KMS-11 (cell line): ENCODE data around the gene XBP1.

Experiments used
- H2AFZ ChIP-seq: fragments of 200-600 bp; sonication (generic); 2 replicates; pipeline ENCODE4 v1.6.1; 2016; ENCODE audit warnings: antibody characterized with exemption, mixed run types, low read depth
- H3K27ac ChIP-seq: fragments of 200-600 bp; sonication (generic); 2 replicates; pipeline ENCODE4 v1.6.1; 2016; ENCODE audit warnings: mild to moderate bottlenecking, mixed run types
- H3K27me3 ChIP-seq: fragments of 200-600 bp; sonication (generic); 2 replicates; pipeline ENCODE4 v1.6.1; 2017; ENCODE audit warnings: mild to moderate bottlenecking, low read depth, mixed run types, moderate library complexity; ENCODE audit not compliant: insufficient read depth
- H3K36me3 ChIP-seq: fragments of 200-600 bp; sonication (generic); 2 replicates; pipeline ENCODE4 v1.6.1; 2017; ENCODE audit warnings: mild to moderate bottlenecking, mixed run types; ENCODE audit not compliant: insufficient read depth
- H3K4me1 ChIP-seq: fragments of 200-600 bp; sonication (generic); 2 replicates; pipeline ENCODE4 v1.6.1; 2016; ENCODE audit warnings: mild to moderate bottlenecking, low read depth, mixed run types; ENCODE audit not compliant: poor library complexity, severe bottlenecking
- H3K4me2 ChIP-seq: fragments of 200-600 bp; sonication (generic); 2 replicates; pipeline ENCODE4 v1.7.0; 2016; ENCODE audit warnings: mild to moderate bottlenecking, mixed run types
- H3K4me3 ChIP-seq: fragments of 200-600 bp; sonication (generic); IDR thresholded peaks from 2 replicates; pipeline ENCODE4 v1.6.1; 2017; ENCODE audit warnings: low read depth, low read length, mixed read lengths; ENCODE audit not compliant: insufficient read depth
- H3K79me2 ChIP-seq: fragments of 200-600 bp; sonication (generic); 2 replicates; pipeline ENCODE4 v1.6.1; 2016; ENCODE audit warnings: low read depth, mixed run types; ENCODE audit not compliant: insufficient read depth
- H3K9ac ChIP-seq: fragments of 200-600 bp; sonication (generic); 2 replicates; pipeline ENCODE4 v1.6.1; 2016; ENCODE audit warnings: mild to moderate bottlenecking, mixed run types
- H4K20me1 ChIP-seq: fragments of 200-600 bp; sonication (generic); 2 replicates; pipeline ENCODE4 v1.6.1; 2016; ENCODE audit warnings: mild to moderate bottlenecking, mixed run types; ENCODE audit not compliant: insufficient read depth
- CTCF ChIP-seq: fragments of 200-600 bp; sonication (generic); conservative IDR thresholded peaks from 2 replicates; pipeline ENCODE4 v1.6.1; 2017; ENCODE audit warnings: low read depth, mild to moderate bottlenecking, antibody characterized with exemption, low read length, moderate library complexity, mixed read lengths

Gene XBP1

GRCh38 chr22:28838971-28839370 is 38.6 kb upstream of the XBP1 start:
- H3K4me1 ChIP-seq, result no peaks in the 10 kb centered on the region
- TF ChIP-seq CTCF, result no peak
- H3K4me3 ChIP-seq, result no peak overlapping the region
- no peaks in the 10 kb centered on the region for H3K36me3 ChIP-seq
- no peak overlapping the region for H3K9ac ChIP-seq
- no peak overlapping the region for H3K27ac ChIP-seq
- H2AFZ ChIP-seq, result no peak overlapping the region
- no peaks in the 10 kb centered on the region for H3K79me2 ChIP-seq
- no peaks in the 10 kb centered on the region for H3K27me3 ChIP-seq
- no peak overlapping the region for H3K4me2 ChIP-seq
- H4K20me1 ChIP-seq, result no peaks in the 10 kb centered on the region

- no peak for TF ChIP-seq CTCF
- Histone ChIP-seq H3K4me1 (peaks cover 7% of the 10 kb centered on the region), H3K9ac (no peak overlapping the region), H3K4me3 (no peak overlapping the region), H3K36me3 (no peaks in the 10 kb centered on the region), H2AFZ (no peak overlapping the region), H3K27me3 (no peaks in the 10 kb centered on the region), H3K4me2 (no peak overlapping the region), H3K79me2 (no peaks in the 10 kb centered on the region), H4K20me1 (no peaks in the 10 kb centered on the region), H3K27ac (no peak overlapping the region)
Measured at GRCh38 chr22:28837640-28838039, 37.3 kb upstream of the XBP1 start.

- no peaks in the 10 kb centered on the region for H3K79me2 ChIP-seq
- no peak overlapping the region for H2AFZ ChIP-seq
- H3K27me3 ChIP-seq, result no peaks in the 10 kb centered on the region
- no peaks in the 10 kb centered on the region for H4K20me1 ChIP-seq
- peaks cover 7% of the 10 kb centered on the region for H3K4me1 ChIP-seq
- no peak overlapping the region for H3K27ac ChIP-seq
- no peak for TF ChIP-seq CTCF
- H3K4me3 ChIP-seq, result no peak overlapping the region
- H3K4me2 ChIP-seq, result no peak overlapping the region
- no peak overlapping the region for H3K9ac ChIP-seq
- no peaks in the 10 kb centered on the region for H3K36me3 ChIP-seq
Measured at GRCh38 chr22:28835630-28836189, 35.3 kb upstream of the XBP1 start.

- TF ChIP-seq CTCF, result no peak
- H4K20me1 ChIP-seq, result no peaks in the 10 kb centered on the region
- H3K9ac ChIP-seq, result no peak overlapping the region
- no peak overlapping the region for H3K27ac ChIP-seq
- no peaks in the 10 kb centered on the region for H3K79me2 ChIP-seq
- no peak overlapping the region for H3K4me2 ChIP-seq
- no peaks in the 10 kb centered on the region for H3K27me3 ChIP-seq
- no peaks in the 10 kb centered on the region for H3K36me3 ChIP-seq
- no peak overlapping the region for H3K4me3 ChIP-seq
- H2AFZ ChIP-seq, result no peak overlapping the region
- peaks cover 21% of the 10 kb centered on the region for H3K4me1 ChIP-seq
Measured at GRCh38 chr22:28833276-28833923, 33.0 kb upstream of the XBP1 start.
